ENCODE measurements around the gene SQSTM1.

SQSTM1 gene

GRCh38 chr5:179875741-179876609, 55.3 kb downstream of the SQSTM1 start:
- TF ChIP-seq CTCF (IDR thresholded peaks at IDR 0.05; ENCODE audit: insufficient read depth, low read length, poor library complexity, severe bottlenecking), result no peak
- Histone ChIP-seq H3K27me3 (replicated peaks; ENCODE audit: control insufficient read depth, insufficient read depth, low read length) (no peaks in the 10 kb centered on the region), H3K4me3 (replicated peaks; ENCODE audit: low read depth, low read length) (no peak overlapping the region), H3K36me3 (ENCODE audit: control insufficient read depth, insufficient read depth, low read length) (peaks cover 38% of the 10 kb centered on the region)
- DNase-seq (ENCODE audit: extremely low read depth, insufficient read length), result no peak

GRCh38 chr5:179876610-179876952, 55.9 kb downstream of the SQSTM1 start:
- no peak for DNase-seq (ENCODE audit: extremely low read depth, insufficient read length)
- H3K36me3 ChIP-seq (ENCODE audit: control insufficient read depth, insufficient read depth, low read length), result peaks cover 36% of the 10 kb centered on the region
- TF ChIP-seq CTCF (IDR thresholded peaks at IDR 0.05; ENCODE audit: insufficient read depth, low read length, poor library complexity, severe bottlenecking), result no peak

GRCh38 chr5:179878222-179879002, 57.7 kb downstream of the SQSTM1 start:
- Histone ChIP-seq H3K4me3 (replicated peaks; ENCODE audit: low read depth, low read length) (no peak overlapping the region), H3K36me3 (ENCODE audit: control insufficient read depth, insufficient read depth, low read length) (peaks cover 24% of the 10 kb centered on the region), H3K27me3 (replicated peaks; ENCODE audit: control insufficient read depth, insufficient read depth, low read length) (no peaks in the 10 kb centered on the region)

More at GRCh38 chr5:179876610-179876952, 55.9 kb downstream of the SQSTM1 start:
- Histone ChIP-seq H3K4me3 (replicated peaks; ENCODE audit: low read depth, low read length) (no peak overlapping the region), H3K27me3 (replicated peaks; ENCODE audit: control insufficient read depth, insufficient read depth, low read length) (no peaks in the 10 kb centered on the region)

DNA sequence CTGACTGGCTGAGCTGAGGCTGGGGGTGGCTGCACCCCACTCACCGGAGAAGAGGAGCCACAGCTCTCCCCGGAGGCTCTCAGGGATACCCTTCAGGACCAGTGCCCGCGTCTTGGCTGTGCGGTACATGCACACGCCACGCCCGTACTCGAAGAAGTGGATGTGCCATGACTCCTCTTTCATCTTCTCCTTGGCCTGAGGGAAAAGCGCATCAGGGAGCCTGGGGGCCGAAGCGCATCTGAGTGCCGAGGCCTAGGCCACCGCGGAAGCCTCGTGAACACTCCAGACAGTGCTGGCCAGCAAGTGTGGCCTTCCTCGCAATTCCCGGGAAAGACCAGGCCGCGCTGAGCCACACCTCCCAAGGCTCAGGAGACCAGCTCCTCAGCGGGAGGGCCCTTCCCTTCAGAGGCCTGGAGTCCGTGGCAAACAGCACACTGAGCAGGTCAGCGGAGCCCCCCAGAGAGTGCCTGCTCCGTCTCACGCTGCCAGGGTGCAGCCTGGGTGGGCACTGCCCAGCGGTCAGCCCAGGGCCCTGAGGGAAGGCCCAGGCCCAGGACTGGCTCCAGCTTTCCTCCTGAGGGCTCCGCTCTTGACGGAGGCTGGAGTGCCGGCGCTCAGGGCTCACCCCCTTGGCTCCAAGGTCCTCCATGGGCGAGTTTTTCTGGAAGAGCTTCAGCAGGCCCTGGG, 58.4 kb downstream of the SQSTM1 start:
- H3K36me3 ChIP-seq (ENCODE audit: control insufficient read depth, insufficient read depth, low read length), result peaks cover 24% of the 10 kb centered on the region
- no peak for TF ChIP-seq CTCF (IDR thresholded peaks at IDR 0.05; ENCODE audit: insufficient read depth, low read length, poor library complexity, severe bottlenecking)
- no peak overlapping the region for H3K4me3 ChIP-seq (replicated peaks; ENCODE audit: low read depth, low read length)
- H3K27me3 ChIP-seq (replicated peaks; ENCODE audit: control insufficient read depth, insufficient read depth, low read length), result no peaks in the 10 kb centered on the region
- no peak for DNase-seq (ENCODE audit: extremely low read depth, insufficient read length)

More at GRCh38 chr5:179878222-179879002, 57.7 kb downstream of the SQSTM1 start:
- no peak for TF ChIP-seq CTCF (IDR thresholded peaks at IDR 0.05; ENCODE audit: insufficient read depth, low read length, poor library complexity, severe bottlenecking)
- DNase-seq (ENCODE audit: extremely low read depth, insufficient read length), result no peak

- DNase-seq (ENCODE audit: extremely low read depth, insufficient read length), result no peak
- Histone ChIP-seq H3K36me3 (ENCODE audit: control insufficient read depth, insufficient read depth, low read length) (peaks cover 24% of the 10 kb centered on the region), H3K4me3 (replicated peaks; ENCODE audit: low read depth, low read length) (no peak overlapping the region), H3K27me3 (replicated peaks; ENCODE audit: control insufficient read depth, insufficient read depth, low read length) (no peaks in the 10 kb centered on the region)
- TF ChIP-seq CTCF (IDR thresholded peaks at IDR 0.05; ENCODE audit: insufficient read depth, low read length, poor library complexity, severe bottlenecking), result no peak
Measured at GRCh38 chr5:179879690-179880010, 58.9 kb downstream of the SQSTM1 start.
